Right lobe of liver (tissue), 6 donors: Measurements from ENCODE around the gene GRB2. TPM values are rescaled to one million over a fixed set of nuclear protein-coding genes. Genes with fewer than 3 reads are reported as not detected.

Experiments
- ATAC-seq, 4 donors: fragments of 200-7000 bp; cut with Tn5 transposase; one replicate each; pipeline ENCODE4 v1.9.1; 2020; ENCODE audit warnings: mild to moderate bottlenecking in 4 of 4, moderate library complexity in 4 of 4
- DNase-seq, 3 donors: peaks; one replicate each; pipeline ENCODE4 v3.0.0-alpha.2; 2020
- H3K27ac ChIP-seq, 3 donors: fragments of 200-600 bp; one replicate each; pipeline ENCODE4 v1.8.0; 2022
- H3K27me3 ChIP-seq, 2 donors: fragments of 200-600 bp; one replicate each; pipeline ENCODE4 v1.8.0; 2022
- H3K36me3 ChIP-seq, 4 donors: fragments of 200-600 bp; sonication (generic) in 1 of 4; one replicate each; pipeline versions ENCODE4 v1.5.1 to v1.8.0; 2017 to 2022; ENCODE audit warnings: control low read depth in 1 of 4
- H3K4me1 ChIP-seq, 4 donors: fragments of 200-600 bp; sonication (generic) in 1 of 4; one replicate each; pipeline versions ENCODE4 v1.5.1 to v1.8.0; 2017 to 2022; ENCODE audit warnings: control low read depth in 1 of 4
- H3K4me3 ChIP-seq, 3 donors: fragments of 200-600 bp; one replicate each; pipeline ENCODE4 v1.8.0; 2022
- H3K9me3 ChIP-seq, 4 donors: fragments of 200-600 bp; sonication (generic) in 1 of 4; one replicate each; pipeline versions ENCODE4 v1.5.1 to v1.8.0; 2017 to 2022; ENCODE audit warnings: control low read depth in 1 of 4
- POLR2A ChIP-seq: fragments of 450-650 bp; IDR thresholded peaks from one replicate; pipeline ENCODE4 v1.6.1; 2017; ENCODE audit warnings: antibody characterized with exemption, mild to moderate bottlenecking
- WGBS: methylation state at CpG from one replicate; pipeline ENCODE4 v1.1.6; 2018; ENCODE audit warnings: low coverage, low lambda C conversion rate; ENCODE audit not compliant: insufficient coverage; ENCODE audit errors: missing lambda C conversion rate; 5-methylcytosine and 5-hydroxymethylcytosine counted together
- intact Hi-C, 2 donors: fragments of 100-400 bp; cut with DNase I; formaldehyde crosslinking; loops; one replicate each; pipeline versions ENCODE4 v1.11.2 to v1.14.1; 2022
- total RNA-seq, 6 experiments: library from RNA; depleted of rRNA in 2 of 6; stranded (reverse); fragments of >200 nt in 2 of 6; fragmentation: NEBNext Ultra II Directional in 3 of 6; extraction: Animal tissue kit (Norgen Biotek cat#: 25700) in 3 of 6; gene quantifications; one replicate each; pipeline versions ENCODE4 v1.1.0 to v1.2.4, GENCODE V29; 2016 to 2023
- TF ChIP-seq, protein P1 (sequence below), 4 donors: fragments of 200-600 bp in 3 of 4; fragments of 450-650 bp in 1 of 4; IDR thresholded peaks; one replicate each; pipeline versions ENCODE4 v1.5.1 to v1.8.0; 2016 to 2022; ENCODE audit warnings: antibody characterized with exemption in 4 of 4, mild to moderate bottlenecking in 2 of 4
- donor health status: DM: no; HTN: yes; CAD: no.
- donor health status: DM: no; HTN: no; CAD: no.
- donor health status: DM: no; HTN: no; CAD: no.
- donor health status: DM: no; HTN: yes; CAD: no.
- donor health status: DM: no; HTN: yes; CAD: no.

Gene GRB2
- total RNA-seq, 6 experiments from 2014 or later, result 42.4 to 70.5 (median 53.8) TPM

DNA sequence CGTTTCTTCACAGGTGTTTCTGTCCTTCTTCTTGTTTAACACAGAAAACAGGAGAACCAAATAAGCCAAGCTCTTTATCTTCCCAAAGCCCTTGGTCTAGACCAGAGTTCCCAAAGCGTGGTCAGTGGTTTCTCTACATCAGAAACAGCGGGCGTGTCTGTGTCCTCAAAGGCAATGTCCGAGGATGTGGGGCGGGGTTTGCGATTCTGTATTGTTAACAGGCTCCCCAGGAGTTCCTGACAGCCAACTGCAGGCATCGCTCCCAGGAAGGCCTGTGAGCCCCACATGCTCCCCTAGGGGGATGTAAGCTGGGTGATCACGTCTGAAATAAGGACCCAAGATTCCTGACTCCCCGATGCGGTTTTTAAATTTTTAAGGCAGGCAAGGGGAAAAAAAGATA is 87.8 kb downstream of the GRB2 start:
- H3K4me3 ChIP-seq, result no peak overlapping the region
- intact Hi-C loops, result no loop called here
- ATAC-seq, result no peak
- no peaks in the 10 kb centered on the region for H3K27me3 ChIP-seq
- H3K4me1 ChIP-seq, result peaks cover 0 to 7% (median 4%) of the 10 kb centered on the region in 4 donors
- TF ChIP-seq, protein P1, sequence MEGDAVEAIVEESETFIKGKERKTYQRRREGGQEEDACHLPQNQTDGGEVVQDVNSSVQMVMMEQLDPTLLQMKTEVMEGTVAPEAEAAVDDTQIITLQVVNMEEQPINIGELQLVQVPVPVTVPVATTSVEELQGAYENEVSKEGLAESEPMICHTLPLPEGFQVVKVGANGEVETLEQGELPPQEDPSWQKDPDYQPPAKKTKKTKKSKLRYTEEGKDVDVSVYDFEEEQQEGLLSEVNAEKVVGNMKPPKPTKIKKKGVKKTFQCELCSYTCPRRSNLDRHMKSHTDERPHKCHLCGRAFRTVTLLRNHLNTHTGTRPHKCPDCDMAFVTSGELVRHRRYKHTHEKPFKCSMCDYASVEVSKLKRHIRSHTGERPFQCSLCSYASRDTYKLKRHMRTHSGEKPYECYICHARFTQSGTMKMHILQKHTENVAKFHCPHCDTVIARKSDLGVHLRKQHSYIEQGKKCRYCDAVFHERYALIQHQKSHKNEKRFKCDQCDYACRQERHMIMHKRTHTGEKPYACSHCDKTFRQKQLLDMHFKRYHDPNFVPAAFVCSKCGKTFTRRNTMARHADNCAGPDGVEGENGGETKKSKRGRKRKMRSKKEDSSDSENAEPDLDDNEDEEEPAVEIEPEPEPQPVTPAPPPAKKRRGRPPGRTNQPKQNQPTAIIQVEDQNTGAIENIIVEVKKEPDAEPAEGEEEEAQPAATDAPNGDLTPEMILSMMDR (IDR thresholded peaks at IDR 0.05), result no peak
- no peak for TF ChIP-seq POLR2A
- H3K27ac ChIP-seq, result no peak overlapping the region
- no peaks in the 10 kb centered on the region for H3K9me3 ChIP-seq
- peaks cover 0 to 35% (median 9%) of the 10 kb centered on the region in 4 donors for H3K36me3 ChIP-seq
- WGBS, result 58% methylated on average over 11 of the region's 11 CpGs
- no peak for DNase-seq

DNA sequence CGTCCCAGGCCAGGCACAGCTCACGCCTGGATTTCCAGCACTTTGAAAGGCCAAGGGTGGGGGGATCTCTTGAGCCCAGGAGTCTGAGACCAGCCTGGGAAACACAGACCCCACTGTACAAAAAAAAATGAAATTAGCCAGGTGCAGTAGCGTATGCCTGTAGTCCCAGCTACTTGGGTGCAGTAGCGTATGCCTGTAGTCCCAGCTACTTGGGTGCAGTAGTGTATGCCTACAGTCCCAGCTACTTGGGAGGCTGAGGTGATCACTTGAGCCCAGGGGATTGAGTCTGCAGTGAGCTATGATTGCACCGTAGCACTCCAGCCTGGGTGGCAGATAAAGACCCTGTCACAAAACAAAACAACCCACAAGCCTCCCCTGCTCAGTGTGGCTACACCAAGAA is 89.2 kb downstream of the GRB2 start:
- Histone ChIP-seq H3K4me3 (no peak overlapping the region), H3K27ac (no peak overlapping the region), H3K4me1 (peaks cover 0 to 7% (median 4%) of the 10 kb centered on the region in 4 donors), H3K9me3 (no peaks in the 10 kb centered on the region), H3K36me3 (peaks cover 0 to 28% (median 6%) of the 10 kb centered on the region in 4 donors), H3K27me3 (no peaks in the 10 kb centered on the region)
- WGBS, result 61% methylated on average over 5 of the region's 5 CpGs
- intact Hi-C loops, result no loop called here
- ATAC-seq (no peak), DNase-seq (no peak)
- TF ChIP-seq POLR2A, result no peak
- TF ChIP-seq, protein P1 (IDR thresholded peaks at IDR 0.05), result no peak

DNA sequence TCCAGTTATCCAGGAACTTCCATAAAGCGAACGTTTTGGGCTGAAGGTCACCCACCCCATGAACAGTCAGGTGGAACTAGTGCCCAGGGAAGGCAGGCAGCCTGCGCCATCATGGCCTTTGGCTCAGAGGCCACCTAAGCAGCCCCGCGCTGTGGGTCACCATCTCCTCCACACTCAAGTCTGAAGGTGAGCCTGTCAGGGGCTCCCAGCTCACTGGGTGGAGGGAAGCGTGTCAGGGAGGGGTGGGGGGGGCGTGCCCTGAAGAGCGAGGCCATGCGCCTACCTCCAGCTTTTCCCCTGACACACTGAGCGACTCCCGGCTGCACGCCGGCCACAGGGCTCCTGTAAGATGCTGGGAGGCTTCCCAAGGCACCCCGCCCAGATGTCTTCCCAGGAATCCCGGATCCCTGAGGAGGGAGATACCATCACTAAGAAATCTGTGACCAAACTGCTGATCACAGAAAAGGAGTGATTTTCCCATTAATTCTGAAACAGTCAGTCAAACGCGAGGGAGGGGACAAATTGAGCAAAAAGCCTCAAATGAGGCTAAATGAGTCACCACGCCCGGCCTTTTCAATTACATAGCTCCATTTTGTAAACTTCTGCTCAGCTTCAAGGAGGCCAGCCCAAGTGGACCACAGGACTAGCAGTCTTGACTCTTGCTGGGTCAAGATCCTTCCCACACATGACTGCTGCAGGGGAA is 89.8 kb downstream of the GRB2 start:
- Histone ChIP-seq H3K27me3 (no peaks in the 10 kb centered on the region), H3K27ac (no peak overlapping the region), H3K4me1 (peaks cover 0 to 7% (median 4%) of the 10 kb centered on the region in 4 donors), H3K4me3 (no peak overlapping the region), H3K36me3 (peaks cover 0 to 22% (median 6%) of the 10 kb centered on the region in 4 donors), H3K9me3 (no peaks in the 10 kb centered on the region)
- ATAC-seq, result peak in 2 of 4 donors; percentile 6 to 10
- DNase-seq, result no peak
- 58% methylated on average over 6 of the region's 19 CpGs for WGBS
- intact Hi-C loops, result no loop called here
- TF ChIP-seq POLR2A, result no peak
- TF ChIP-seq, protein P1 (IDR thresholded peaks at IDR 0.05), result no peak

DNA sequence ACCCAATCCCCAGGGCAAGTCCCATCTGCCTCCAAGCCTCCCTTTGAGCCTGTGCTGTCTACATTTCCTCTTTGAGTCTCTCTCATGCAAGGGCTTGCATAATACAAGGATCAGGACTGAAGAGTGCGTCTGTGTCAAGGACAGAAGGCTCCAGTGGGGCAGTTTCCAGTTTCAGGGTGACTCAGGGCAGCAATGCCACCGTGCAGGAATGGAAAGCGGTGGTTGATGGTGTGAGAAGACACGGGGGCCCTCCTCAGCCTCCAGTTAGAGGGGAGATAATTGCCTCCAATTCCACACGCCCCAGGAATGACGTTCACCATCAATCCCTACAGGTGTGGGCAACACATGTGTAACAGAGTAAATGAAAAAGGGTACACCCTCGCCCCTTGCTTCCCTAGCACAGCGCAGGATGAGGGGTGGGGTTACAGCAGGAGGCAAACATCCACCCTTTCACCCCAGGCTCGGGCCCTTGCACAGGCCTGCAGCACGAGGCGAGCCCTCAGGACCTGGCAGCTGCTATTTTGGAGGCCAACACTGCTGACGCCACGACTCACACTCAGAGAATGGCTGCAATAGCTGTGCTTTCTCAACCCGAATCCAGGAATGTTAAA is 91.4 kb downstream of the GRB2 start:
- H3K27me3 ChIP-seq, result no peaks in the 10 kb centered on the region
- no peaks in the 10 kb centered on the region for H3K9me3 ChIP-seq
- intact Hi-C loops, result no loop called here
- peak overlapping the region in 2 of 3 donors; percentile 29 to 73 for H3K27ac ChIP-seq
- TF ChIP-seq, protein P1 (IDR thresholded peaks at IDR 0.05), result no peak
- no peak for TF ChIP-seq POLR2A
- 51% methylated on average over 13 of the region's 14 CpGs for WGBS
- H3K4me3 ChIP-seq, result no peak overlapping the region
- peaks cover 0 to 18% (median 8%) of the 10 kb centered on the region in 4 donors for H3K4me1 ChIP-seq
- ATAC-seq (peak; percentile 6 to 37 (median 15)), DNase-seq (peak in 1 of 3 donors; percentile 64)
- H3K36me3 ChIP-seq, result peaks cover 0 to 10% (median 4%) of the 10 kb centered on the region in 4 donors
